ENCODE data around the gene ERGIC1. TPM values are rescaled to one million over a fixed set of nuclear protein-coding genes. Genes with fewer than 3 reads are reported as not detected.

Gene ERGIC1
- total and polyA plus RNA-seq, 7 donors, result 49.9 to 116 (median 53.9) TPM

DNA sequence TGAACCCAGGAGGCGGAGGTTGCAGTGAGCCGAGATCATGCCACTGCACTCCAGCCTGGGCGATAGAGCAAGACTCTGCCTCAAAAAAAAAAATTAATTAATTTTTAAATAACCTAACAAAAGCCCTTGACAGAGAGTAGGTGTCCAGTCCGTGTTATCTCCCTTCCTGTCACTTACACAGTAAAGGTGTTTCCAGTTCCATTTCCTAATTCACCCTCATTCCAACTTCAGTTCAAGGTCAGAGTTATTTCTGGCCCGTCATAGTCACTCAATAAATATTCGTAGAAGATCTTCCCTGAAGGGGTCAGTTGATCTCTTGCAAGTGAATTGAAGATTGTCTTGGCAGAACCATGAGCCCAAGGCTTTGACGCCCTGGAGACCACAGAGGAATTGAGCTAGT is 16.4 kb upstream of the ERGIC1 start:
- no peak overlapping the region for H3K4me3 ChIP-seq
- no peaks in the 10 kb centered on the region for H3K9me3 ChIP-seq
- ATAC-seq, result no peak
- no peaks in the 10 kb centered on the region for H3K27me3 ChIP-seq (ENCODE audit: insufficient read depth in 3 of 3, low read length in 2 of 3)
- 73 to 88% (median 82%) methylated on average over 5 to 7 of the region's 7 CpGs for WGBS, 3 donors
- H3K36me3 ChIP-seq (ENCODE audit: insufficient read depth in 1 of 2, low read depth in 1 of 2), result no peaks in the 10 kb centered on the region
- H3K27ac ChIP-seq, result no peak overlapping the region
- no peak for DNase-seq
- intact Hi-C loops (cut with DNase I), result no loop called here
- peaks cover 5% of the 10 kb centered on the region for H3K4me1 ChIP-seq
- no peak for TF ChIP-seq CTCF (IDR thresholded peaks at IDR 0.05)

GRCh38 chr5:172818081-172818480 is 16.0 kb upstream of the ERGIC1 start:
- Histone ChIP-seq H3K9me3 (no peaks in the 10 kb centered on the region), H3K27ac (no peak overlapping the region), H3K4me1 (peaks cover 5% of the 10 kb centered on the region), H3K4me3 (no peak overlapping the region), H3K36me3 (ENCODE audit: insufficient read depth in 1 of 2, low read depth in 1 of 2) (no peaks in the 10 kb centered on the region), H3K27me3 (ENCODE audit: insufficient read depth in 3 of 3, low read length in 2 of 3) (no peaks in the 10 kb centered on the region)
- no peak for ATAC-seq
- 93 to 100% (median 95%) methylated on average over 3 of the region's 3 CpGs for WGBS, 3 donors
- no peak for DNase-seq
- intact Hi-C loops (cut with DNase I), result no loop called here
- TF ChIP-seq CTCF (IDR thresholded peaks at IDR 0.05), result no peak

- no peak overlapping the region for H3K4me3 ChIP-seq
- DNase-seq (no peak), ATAC-seq (no peak)
- H3K27ac ChIP-seq, result no peak overlapping the region
- peaks cover 5% of the 10 kb centered on the region for H3K4me1 ChIP-seq
- no peak for TF ChIP-seq CTCF (IDR thresholded peaks at IDR 0.05)
- 72 to 87% (median 86%) methylated on average over 3 of the region's 3 CpGs for WGBS, 3 donors
- intact Hi-C loops (cut with DNase I), result no loop called here
- H3K27me3 ChIP-seq (ENCODE audit: insufficient read depth in 3 of 3, low read length in 2 of 3), result no peaks in the 10 kb centered on the region
- no peaks in the 10 kb centered on the region for H3K9me3 ChIP-seq
- H3K36me3 ChIP-seq (ENCODE audit: insufficient read depth in 1 of 2, low read depth in 1 of 2), result no peaks in the 10 kb centered on the region
Measured at GRCh38 chr5:172819569-172819968, 14.5 kb upstream of the ERGIC1 start.

GRCh38 chr5:172820046-172820767 is 13.8 kb upstream of the ERGIC1 start:
- H3K36me3 ChIP-seq (ENCODE audit: insufficient read depth in 1 of 2, low read depth in 1 of 2), result no peaks in the 10 kb centered on the region
- TF ChIP-seq CTCF (IDR thresholded peaks at IDR 0.05), result no peak
- no peaks in the 10 kb centered on the region for H3K9me3 ChIP-seq
- peaks cover 5% of the 10 kb centered on the region for H3K4me1 ChIP-seq
- DNase-seq, result no peak
- no peaks in the 10 kb centered on the region for H3K27me3 ChIP-seq (ENCODE audit: insufficient read depth in 3 of 3, low read length in 2 of 3)
- intact Hi-C loops (cut with DNase I), result no loop called here
- H3K4me3 ChIP-seq, result no peak overlapping the region
- WGBS, 3 donors, result 48 to 51% (median 50%) methylated on average over 16 of the region's 16 CpGs
- no peak overlapping the region for H3K27ac ChIP-seq
- peak in 3 of 4 donors; percentile 43 to 60 (median 56) for ATAC-seq
